Hippocampal formation (tissue), 2 donors: ENCODE results near the gene ACTBL2.
"Not testable (repeated sequence)": the region's sequence is repeated elsewhere in the genome, so short reads cannot be mapped to it uniquely, and the experiment has no call there.

ENCODE experiments used
- DNase-seq, 2 donors: peaks; one replicate each; lab custom pipeline; 2025; lab: John Stamatoyannopoulos, UW

The ACTBL2 gene

GRCh38 chr5:57494104-57495098, 11.8 kb upstream of the ACTBL2 start:
- DNase-seq = no peak

- DNase-seq = no peak
These were observed 10.4 kb upstream of the ACTBL2 start for GRCh38 chr5:57493034-57493433.

GRCh38 chr5:57492632-57493031, 10.0 kb upstream of the ACTBL2 start:
- DNase-seq = peak in 1 of 2 donors; percentile 16

GRCh38 chr5:57491369-57491965, 8.9 kb upstream of the ACTBL2 start:
- no peak for DNase-seq

GRCh38 chr5:57488215-57488955, 5.8 kb upstream of the ACTBL2 start:
- DNase-seq = no peak

GRCh38 chr5:57486027-57486602, 3.5 kb upstream of the ACTBL2 start:
- DNase-seq = no peak

GRCh38 chr5:57478826-57479225, 3.8 kb downstream of the ACTBL2 start:
- DNase-seq = no peak

- no peak for DNase-seq
These were observed 6.0 kb downstream of the ACTBL2 start for GRCh38 chr5:57476601-57477056.

GRCh38 chr5:57470339-57470738, 12.3 kb downstream of the ACTBL2 start:
- no peak for DNase-seq

- DNase-seq = no peak
These were observed 14.0 kb downstream of the ACTBL2 start for GRCh38 chr5:57468481-57469163.

- no peak for DNase-seq
These were observed 16.1 kb downstream of the ACTBL2 start for GRCh38 chr5:57466544-57466943.

- DNase-seq = not testable (repeated sequence)
These were observed 22.6 kb downstream of the ACTBL2 start for GRCh38 chr5:57460056-57460455.

- no peak for DNase-seq
These were observed 24.2 kb downstream of the ACTBL2 start for GRCh38 chr5:57458443-57458842.

GRCh38 chr5:57456531-57457135, 26.0 kb downstream of the ACTBL2 start:
- DNase-seq = no peak

- DNase-seq = no peak
These were observed 26.8 kb downstream of the ACTBL2 start for GRCh38 chr5:57455511-57456455.

GRCh38 chr5:57454896-57455295, 27.7 kb downstream of the ACTBL2 start:
- no peak for DNase-seq

GRCh38 chr5:57453728-57454127, 28.9 kb downstream of the ACTBL2 start:
- no peak for DNase-seq

GRCh38 chr5:57452885-57453284, 29.7 kb downstream of the ACTBL2 start:
- DNase-seq = no peak

- DNase-seq = no peak
These were observed 31.4 kb downstream of the ACTBL2 start for GRCh38 chr5:57450991-57451876.
